ENCODE data around the gene XRRA1.
A peak's percentile ranks its signal among the peaks of the same experiment; 100 is the strongest.

The XRRA1 gene

DNA sequence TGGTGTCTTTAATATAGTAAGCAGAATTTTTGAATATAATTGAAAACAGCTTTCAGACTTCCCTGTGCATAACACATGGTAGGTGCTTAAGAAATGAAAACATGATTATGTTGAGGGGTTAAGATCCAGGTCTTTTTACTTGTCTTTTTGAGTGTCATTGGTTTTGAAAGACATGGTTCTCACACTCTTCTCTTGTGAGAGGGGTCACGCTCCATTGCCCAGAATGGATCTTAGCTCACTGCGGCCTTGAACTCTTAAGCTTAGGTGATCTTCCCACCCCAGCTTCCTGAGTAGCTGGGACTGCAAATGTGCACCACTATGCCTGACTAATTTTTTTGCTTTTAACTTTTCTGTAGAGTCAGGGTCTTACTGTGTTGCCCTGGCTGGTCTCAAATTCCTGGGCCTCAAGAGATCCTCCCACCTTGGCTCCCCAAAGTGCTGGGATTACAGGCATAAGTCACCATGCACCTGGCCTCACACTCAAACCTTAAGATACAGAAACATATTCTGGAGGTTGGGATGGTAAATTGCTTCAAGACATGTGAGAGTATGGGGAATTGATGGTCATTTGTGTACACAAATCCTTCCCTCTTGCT, 1.6 kb upstream of the XRRA1 start:
- DNase-seq (ENCODE audit: extremely low read depth, insufficient read length) = no peak
- peak overlapping the region; percentile 99 for H3K4me3 ChIP-seq (replicated peaks; ENCODE audit: low read depth, low read length)

GRCh38 chr11:74949753-74950137, 854 bp upstream of the XRRA1 start:
- no peak for DNase-seq (ENCODE audit: extremely low read depth, insufficient read length)
- H3K36me3 ChIP-seq (ENCODE audit: control insufficient read depth, insufficient read depth, low read length) = peaks cover 2% of the 10 kb centered on the region
- TF ChIP-seq, protein P1, sequence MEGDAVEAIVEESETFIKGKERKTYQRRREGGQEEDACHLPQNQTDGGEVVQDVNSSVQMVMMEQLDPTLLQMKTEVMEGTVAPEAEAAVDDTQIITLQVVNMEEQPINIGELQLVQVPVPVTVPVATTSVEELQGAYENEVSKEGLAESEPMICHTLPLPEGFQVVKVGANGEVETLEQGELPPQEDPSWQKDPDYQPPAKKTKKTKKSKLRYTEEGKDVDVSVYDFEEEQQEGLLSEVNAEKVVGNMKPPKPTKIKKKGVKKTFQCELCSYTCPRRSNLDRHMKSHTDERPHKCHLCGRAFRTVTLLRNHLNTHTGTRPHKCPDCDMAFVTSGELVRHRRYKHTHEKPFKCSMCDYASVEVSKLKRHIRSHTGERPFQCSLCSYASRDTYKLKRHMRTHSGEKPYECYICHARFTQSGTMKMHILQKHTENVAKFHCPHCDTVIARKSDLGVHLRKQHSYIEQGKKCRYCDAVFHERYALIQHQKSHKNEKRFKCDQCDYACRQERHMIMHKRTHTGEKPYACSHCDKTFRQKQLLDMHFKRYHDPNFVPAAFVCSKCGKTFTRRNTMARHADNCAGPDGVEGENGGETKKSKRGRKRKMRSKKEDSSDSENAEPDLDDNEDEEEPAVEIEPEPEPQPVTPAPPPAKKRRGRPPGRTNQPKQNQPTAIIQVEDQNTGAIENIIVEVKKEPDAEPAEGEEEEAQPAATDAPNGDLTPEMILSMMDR (IDR thresholded peaks at IDR 0.05; ENCODE audit: insufficient read depth, low read length, poor library complexity, severe bottlenecking) = no peak
- peak overlapping the region; percentile 99 for H3K4me3 ChIP-seq (replicated peaks; ENCODE audit: low read depth, low read length)
- no peaks in the 10 kb centered on the region for H3K27me3 ChIP-seq (replicated peaks; ENCODE audit: control insufficient read depth, insufficient read depth, low read length)

More for the DNA sequence above, 1.6 kb upstream of the XRRA1 start:
- TF ChIP-seq, protein P1 (IDR thresholded peaks at IDR 0.05; ENCODE audit: insufficient read depth, low read length, poor library complexity, severe bottlenecking) = no peak
- Histone ChIP-seq H3K27me3 (replicated peaks; ENCODE audit: control insufficient read depth, insufficient read depth, low read length) (no peaks in the 10 kb centered on the region), H3K36me3 (ENCODE audit: control insufficient read depth, insufficient read depth, low read length) (peaks cover 2% of the 10 kb centered on the region)

GRCh38 chr11:74948546-74948897, 369 bp downstream of the XRRA1 start:
- DNase-seq (ENCODE audit: extremely low read depth, insufficient read length) = no peak
- peak overlapping the region; percentile 99 for H3K4me3 ChIP-seq (replicated peaks; ENCODE audit: low read depth, low read length)
- no peaks in the 10 kb centered on the region; the same call in 1 of the 2 replicates for H3K36me3 ChIP-seq (ENCODE audit: control insufficient read depth, insufficient read depth, low read length)
- TF ChIP-seq, protein P1 (IDR thresholded peaks at IDR 0.05; ENCODE audit: insufficient read depth, low read length, poor library complexity, severe bottlenecking) = no peak
- H3K27me3 ChIP-seq (replicated peaks; ENCODE audit: control insufficient read depth, insufficient read depth, low read length) = no peaks in the 10 kb centered on the region

DNA sequence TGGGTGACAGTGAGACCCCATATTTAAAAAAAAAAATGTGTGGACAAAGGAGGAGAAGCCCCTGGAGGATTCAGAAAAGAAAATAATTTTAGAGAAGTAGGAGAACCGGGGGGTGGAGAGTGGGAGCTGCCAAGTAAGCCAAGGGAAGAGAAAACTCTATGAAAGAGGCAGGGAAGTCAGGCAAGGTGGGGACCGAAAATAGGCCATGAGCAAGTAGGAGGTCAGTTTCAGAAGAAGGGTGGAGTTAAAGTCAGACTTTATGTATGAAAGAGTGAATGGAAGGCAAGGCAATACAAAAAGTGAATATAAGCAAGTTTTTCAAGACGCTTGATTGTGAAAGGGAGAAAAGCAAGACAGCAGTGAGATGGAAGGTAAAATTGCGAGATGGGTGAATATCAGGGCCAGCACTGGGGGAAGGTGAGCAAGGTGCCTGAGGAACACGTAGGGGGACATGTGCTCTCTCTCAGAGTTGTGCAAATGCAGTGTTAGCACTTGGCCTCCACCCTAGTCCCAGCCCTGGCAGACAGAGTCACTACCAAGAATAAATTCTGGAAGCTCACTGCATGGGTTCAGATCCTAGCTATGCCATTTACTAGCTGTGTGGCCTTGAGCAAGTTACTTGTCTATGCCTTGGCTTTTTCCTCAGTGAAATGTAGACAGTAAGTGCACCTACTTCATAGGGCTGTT, 6.7 kb downstream of the XRRA1 start:
- Histone ChIP-seq H3K36me3 (ENCODE audit: control insufficient read depth, insufficient read depth, low read length) (peaks cover 6% of the 10 kb centered on the region), H3K27me3 (replicated peaks; ENCODE audit: control insufficient read depth, insufficient read depth, low read length) (no peaks in the 10 kb centered on the region)

GRCh38 chr11:74941492-74941891, 7.4 kb downstream of the XRRA1 start:
- DNase-seq (ENCODE audit: extremely low read depth, insufficient read length) = no peak
- Histone ChIP-seq H3K4me3 (replicated peaks; ENCODE audit: low read depth, low read length) (no peak overlapping the region), H3K36me3 (ENCODE audit: control insufficient read depth, insufficient read depth, low read length) (peaks cover 8% of the 10 kb centered on the region), H3K27me3 (replicated peaks; ENCODE audit: control insufficient read depth, insufficient read depth, low read length) (no peaks in the 10 kb centered on the region)
- TF ChIP-seq, protein P1 (IDR thresholded peaks at IDR 0.05; ENCODE audit: insufficient read depth, low read length, poor library complexity, severe bottlenecking) = no peak

More for the DNA sequence above, 6.7 kb downstream of the XRRA1 start:
- no peak for DNase-seq (ENCODE audit: extremely low read depth, insufficient read length)
- TF ChIP-seq, protein P1 (IDR thresholded peaks at IDR 0.05; ENCODE audit: insufficient read depth, low read length, poor library complexity, severe bottlenecking) = no peak
- H3K4me3 ChIP-seq (replicated peaks; ENCODE audit: low read depth, low read length) = no peak overlapping the region
